GM21825 (cell line): Measurements from ENCODE around the gene CALCOCO2.
"Not testable (repeated sequence)": the region's sequence is repeated elsewhere in the genome, so short reads cannot be mapped to it uniquely, and the experiment has no call there.

Experiments used
- ATAC-seq: cut with Tn5 transposase; IDR thresholded peaks from one replicate; pipeline ENCODE4 v1.9.1; 2021; ENCODE audit warnings: mild to moderate bottlenecking, moderate library complexity; ENCODE audit not compliant: unreplicated experiment

The CALCOCO2 gene

GRCh38 chr17:48820936-48821335 is 9.9 kb upstream of the CALCOCO2 start:
- not testable (repeated sequence) for ATAC-seq

GRCh38 chr17:48825446-48826381 is 5.1 kb upstream of the CALCOCO2 start:
- ATAC-seq = no peak

- no peak for ATAC-seq
Measured at GRCh38 chr17:48831549-48831883, 681 bp downstream of the CALCOCO2 start.

- ATAC-seq = no peak
Measured at GRCh38 chr17:48834973-48835372, 4.1 kb downstream of the CALCOCO2 start.

GRCh38 chr17:48835971-48836370 is 5.1 kb downstream of the CALCOCO2 start:
- ATAC-seq = no peak

GRCh38 chr17:48837458-48837857 is 6.6 kb downstream of the CALCOCO2 start:
- ATAC-seq = not testable (repeated sequence)

- ATAC-seq = no peak
Measured at GRCh38 chr17:48840441-48840840, 9.6 kb downstream of the CALCOCO2 start.

- ATAC-seq = peak; percentile 67
Measured at GRCh38 chr17:48841395-48841831, 10.6 kb downstream of the CALCOCO2 start.

- no peak for ATAC-seq
Measured at GRCh38 chr17:48842746-48843145, 11.9 kb downstream of the CALCOCO2 start.

- no peak for ATAC-seq
Measured at GRCh38 chr17:48843187-48843900, 12.5 kb downstream of the CALCOCO2 start.

GRCh38 chr17:48850792-48851323 is 20.0 kb downstream of the CALCOCO2 start:
- ATAC-seq = no peak

- no peak for ATAC-seq
Measured at GRCh38 chr17:48854774-48855476, 24.1 kb downstream of the CALCOCO2 start.

GRCh38 chr17:48856122-48856821 is 25.4 kb downstream of the CALCOCO2 start:
- no peak for ATAC-seq

GRCh38 chr17:48860034-48860433 is 29.2 kb downstream of the CALCOCO2 start:
- ATAC-seq = no peak

- ATAC-seq = no peak
Measured at GRCh38 chr17:48860456-48860855, 29.6 kb downstream of the CALCOCO2 start.

GRCh38 chr17:48868916-48869500 is 38.2 kb downstream of the CALCOCO2 start:
- no peak for ATAC-seq

GRCh38 chr17:48869821-48870318 is 39.0 kb downstream of the CALCOCO2 start:
- ATAC-seq = no peak

- ATAC-seq = no peak
Measured at GRCh38 chr17:48871035-48871550, 40.3 kb downstream of the CALCOCO2 start.

- no peak for ATAC-seq
Measured at GRCh38 chr17:48871551-48872351, 40.9 kb downstream of the CALCOCO2 start.
